HEK293 (cell line): ENCODE data around the gene NMNAT3.

Source experiments
- CTCF ChIA-PET: fragments of 350-600 bp; formaldehyde crosslinking; extraction: SDS; loops from one replicate; lab custom pipeline; 2021; ENCODE audit warnings: antibody characterized with exemption; lab: Yijun Ruan, JAX
- POLR2A ChIA-PET: fragments of 300-600 bp; formaldehyde crosslinking; extraction: SDS; loops from one replicate; lab custom pipeline; 2020; ENCODE audit warnings: antibody characterized with exemption, inconsistent platforms; lab: Yijun Ruan, JAX
- H3K27ac ChIP-seq: fragments of 200-500 bp; sonication (Bioruptor generic); 2 replicates; pipeline ENCODE4 v1.5.1; 2014; ENCODE audit warnings: low read depth, low read length, control low read depth, inconsistent platforms; ENCODE audit errors: extremely low read depth
- H3K36me3 ChIP-seq, 2 experiments: fragments of 200-500 bp in 1 of 2; sonication (Bioruptor generic) in 1 of 2; 1 replicate in 1 of 2; 2 replicates in 1 of 2; pipeline ENCODE4 v1.5.1; 2014 to 2017; ENCODE audit warnings: inconsistent platforms in 2 of 2, low read length in 2 of 2; ENCODE audit not compliant: control insufficient read depth in 2 of 2, insufficient read depth in 1 of 2
- H3K4me1 ChIP-seq: fragments of 200-500 bp; sonication (Bioruptor generic); 2 replicates; pipeline ENCODE4 v1.5.1; 2014; ENCODE audit warnings: mild to moderate bottlenecking, low read length, inconsistent platforms; ENCODE audit not compliant: control insufficient read depth, insufficient read depth
- H3K4me3 ChIP-seq: 2 replicates; pipeline ENCODE4 v1.5.1; 2011; ENCODE audit warnings: low read depth, mild to moderate bottlenecking, control low read depth, low read length, moderate library complexity
- H3K9me3 ChIP-seq: fragments of 200-500 bp; sonication (Bioruptor generic); 2 replicates; pipeline ENCODE4 v1.5.1; 2014; ENCODE audit warnings: low read depth, low read length, inconsistent platforms; ENCODE audit not compliant: control insufficient read depth, insufficient read depth
- FEZF1 ChIP-seq: fragments of 450-650 bp; formaldehyde crosslinking; IDR thresholded peaks from 2 replicates; pipeline ENCODE4 v1.5.1; 2016; ENCODE audit warnings: missing biosample characterization, missing genetic modification characterization
- GLIS1 ChIP-seq: fragments of 450-650 bp; formaldehyde crosslinking; IDR thresholded peaks from 2 replicates; pipeline ENCODE4 v1.5.1; 2016; ENCODE audit warnings: missing biosample characterization, missing genetic modification characterization
- PRDM1 ChIP-seq: fragments of 450-650 bp; formaldehyde crosslinking; IDR thresholded peaks from 2 replicates; pipeline ENCODE4; 2016; ENCODE audit warnings: missing biosample characterization, missing genetic modification characterization
- SALL2 ChIP-seq: fragments of 450-650 bp; formaldehyde crosslinking; IDR thresholded peaks from 2 replicates; pipeline ENCODE4 v1.5.0; 2017; ENCODE audit warnings: missing biosample characterization, mild to moderate bottlenecking, missing genetic modification characterization, borderline replicate concordance
- SCRT1 ChIP-seq: fragments of 450-650 bp; formaldehyde crosslinking; IDR thresholded peaks from 2 replicates; pipeline ENCODE4 v1.5.1; 2016; ENCODE audit warnings: missing biosample characterization, missing genetic modification characterization, borderline replicate concordance
- ZBTB20 ChIP-seq: fragments of 450-650 bp; formaldehyde crosslinking; IDR thresholded peaks from 2 replicates; pipeline ENCODE4 v1.5.1; 2016; ENCODE audit warnings: missing biosample characterization, missing genetic modification characterization
- ZIC2 ChIP-seq: fragments of 450-650 bp; formaldehyde crosslinking; IDR thresholded peaks from 2 replicates; pipeline ENCODE4 v1.5.1; 2016; ENCODE audit warnings: missing biosample characterization, missing genetic modification characterization
- ZNF112 ChIP-seq: fragments of 450-650 bp; formaldehyde crosslinking; IDR thresholded peaks from 2 replicates; pipeline ENCODE4 v1.5.0; 2017; ENCODE audit warnings: missing biosample characterization, missing genetic modification characterization
- ZNF202 ChIP-seq: fragments of 450-650 bp; formaldehyde crosslinking; IDR thresholded peaks from 2 replicates; pipeline ENCODE4 v1.5.1; 2016; ENCODE audit warnings: missing biosample characterization, missing genetic modification characterization, borderline replicate concordance
- ZNF335 ChIP-seq: fragments of 450-650 bp; formaldehyde crosslinking; conservative IDR thresholded peaks from 2 replicates; pipeline ENCODE4 v1.5.1; 2016; ENCODE audit warnings: missing biosample characterization, missing genetic modification characterization
- ZNF341 ChIP-seq: fragments of 450-650 bp; formaldehyde crosslinking; IDR thresholded peaks from 2 replicates; pipeline ENCODE4; 2016; ENCODE audit warnings: low read depth, missing biosample characterization, missing genetic modification characterization
- ZNF624 ChIP-seq: fragments of 450-650 bp; formaldehyde crosslinking; IDR thresholded peaks from 2 replicates; pipeline ENCODE4 v1.5.1; 2017; ENCODE audit warnings: missing biosample characterization, missing genetic modification characterization
- ZNF660 ChIP-seq: fragments of 450-650 bp; IDR thresholded peaks from 2 replicates; pipeline ENCODE4 v1.5.1; 2018; ENCODE audit warnings: missing biosample characterization, mild to moderate bottlenecking, missing genetic modification characterization
- TF ChIP-seq, protein P1 (sequence below): fragments of 450-650 bp; formaldehyde crosslinking; IDR thresholded peaks from 2 replicates; pipeline ENCODE4 v1.5.1; 2016; ENCODE audit warnings: missing biosample characterization, missing genetic modification characterization, borderline replicate concordance
- TF ChIP-seq, protein P2 (sequence below): fragments of 450-650 bp; formaldehyde crosslinking; IDR thresholded peaks from 2 replicates; pipeline ENCODE4 v1.5.1; 2016; ENCODE audit warnings: missing biosample characterization, missing genetic modification characterization
- TF ChIP-seq, protein P3 (sequence below): fragments of 450-650 bp; formaldehyde crosslinking; IDR thresholded peaks from 2 replicates; pipeline ENCODE4 v1.5.1; 2016; ENCODE audit warnings: missing biosample characterization, missing genetic modification characterization
- TF ChIP-seq, protein P4 (sequence below): fragments of 450-650 bp; formaldehyde crosslinking; IDR thresholded peaks from 2 replicates; pipeline ENCODE4 v1.5.1; 2017; ENCODE audit warnings: missing biosample characterization, missing genetic modification characterization
- TF ChIP-seq, protein P5 (sequence below): fragments of 450-650 bp; IDR thresholded peaks from 2 replicates; pipeline ENCODE4 v1.5.1; 2018; ENCODE audit warnings: missing biosample characterization, missing genetic modification characterization
- TF ChIP-seq, protein P6 (sequence below): fragments of 450-650 bp; formaldehyde crosslinking; IDR thresholded peaks from 2 replicates; pipeline ENCODE4; 2016; ENCODE audit warnings: missing biosample characterization, missing genetic modification characterization

Gene NMNAT3

DNA sequence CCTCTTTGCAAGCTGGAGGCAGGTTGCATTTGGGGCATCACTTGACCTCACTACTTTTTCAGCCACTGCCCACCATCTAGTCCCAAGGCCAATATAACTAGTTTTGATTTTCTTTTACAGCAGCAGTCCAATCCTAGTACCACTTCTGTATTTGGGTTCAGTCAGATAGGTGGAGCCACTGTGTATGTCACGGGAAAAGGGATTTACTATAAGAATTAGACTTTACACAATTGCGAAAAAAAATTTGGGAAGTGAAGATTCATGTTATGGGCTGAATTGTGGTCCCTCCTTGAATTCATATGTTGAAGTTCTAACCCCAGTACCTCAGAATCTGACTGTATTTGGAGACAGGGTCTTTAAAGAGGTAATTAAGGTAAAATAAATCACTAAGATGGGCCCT is 37.4 kb upstream of the NMNAT3 start:
- Histone ChIP-seq H3K4me3 (no peak overlapping the region), H3K36me3 (no peaks in the 10 kb centered on the region), H3K4me1 (no peaks in the 10 kb centered on the region), H3K27ac (no peak overlapping the region), H3K9me3 (no peaks in the 10 kb centered on the region)
- TF ChIP-seq ZNF202 = no peak
- no peak for TF ChIP-seq ZBTB20
- TF ChIP-seq, protein P1, sequence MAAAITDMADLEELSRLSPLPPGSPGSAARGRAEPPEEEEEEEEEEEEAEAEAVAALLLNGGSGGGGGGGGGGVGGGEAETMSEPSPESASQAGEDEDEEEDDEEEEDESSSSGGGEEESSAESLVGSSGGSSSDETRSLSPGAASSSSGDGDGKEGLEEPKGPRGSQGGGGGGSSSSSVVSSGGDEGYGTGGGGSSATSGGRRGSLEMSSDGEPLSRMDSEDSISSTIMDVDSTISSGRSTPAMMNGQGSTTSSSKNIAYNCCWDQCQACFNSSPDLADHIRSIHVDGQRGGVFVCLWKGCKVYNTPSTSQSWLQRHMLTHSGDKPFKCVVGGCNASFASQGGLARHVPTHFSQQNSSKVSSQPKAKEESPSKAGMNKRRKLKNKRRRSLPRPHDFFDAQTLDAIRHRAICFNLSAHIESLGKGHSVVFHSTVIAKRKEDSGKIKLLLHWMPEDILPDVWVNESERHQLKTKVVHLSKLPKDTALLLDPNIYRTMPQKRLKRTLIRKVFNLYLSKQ (tag by site-specific recombination) = no peak
- TF ChIP-seq, protein P2, sequence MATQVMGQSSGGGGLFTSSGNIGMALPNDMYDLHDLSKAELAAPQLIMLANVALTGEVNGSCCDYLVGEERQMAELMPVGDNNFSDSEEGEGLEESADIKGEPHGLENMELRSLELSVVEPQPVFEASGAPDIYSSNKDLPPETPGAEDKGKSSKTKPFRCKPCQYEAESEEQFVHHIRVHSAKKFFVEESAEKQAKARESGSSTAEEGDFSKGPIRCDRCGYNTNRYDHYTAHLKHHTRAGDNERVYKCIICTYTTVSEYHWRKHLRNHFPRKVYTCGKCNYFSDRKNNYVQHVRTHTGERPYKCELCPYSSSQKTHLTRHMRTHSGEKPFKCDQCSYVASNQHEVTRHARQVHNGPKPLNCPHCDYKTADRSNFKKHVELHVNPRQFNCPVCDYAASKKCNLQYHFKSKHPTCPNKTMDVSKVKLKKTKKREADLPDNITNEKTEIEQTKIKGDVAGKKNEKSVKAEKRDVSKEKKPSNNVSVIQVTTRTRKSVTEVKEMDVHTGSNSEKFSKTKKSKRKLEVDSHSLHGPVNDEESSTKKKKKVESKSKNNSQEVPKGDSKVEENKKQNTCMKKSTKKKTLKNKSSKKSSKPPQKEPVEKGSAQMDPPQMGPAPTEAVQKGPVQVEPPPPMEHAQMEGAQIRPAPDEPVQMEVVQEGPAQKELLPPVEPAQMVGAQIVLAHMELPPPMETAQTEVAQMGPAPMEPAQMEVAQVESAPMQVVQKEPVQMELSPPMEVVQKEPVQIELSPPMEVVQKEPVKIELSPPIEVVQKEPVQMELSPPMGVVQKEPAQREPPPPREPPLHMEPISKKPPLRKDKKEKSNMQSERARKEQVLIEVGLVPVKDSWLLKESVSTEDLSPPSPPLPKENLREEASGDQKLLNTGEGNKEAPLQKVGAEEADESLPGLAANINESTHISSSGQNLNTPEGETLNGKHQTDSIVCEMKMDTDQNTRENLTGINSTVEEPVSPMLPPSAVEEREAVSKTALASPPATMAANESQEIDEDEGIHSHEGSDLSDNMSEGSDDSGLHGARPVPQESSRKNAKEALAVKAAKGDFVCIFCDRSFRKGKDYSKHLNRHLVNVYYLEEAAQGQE = no peak
- no peak for TF ChIP-seq ZNF341 (tag by site-specific recombination)
- TF ChIP-seq ZNF660 (tag by site-specific recombination) = no peak
- TF ChIP-seq FEZF1 = no peak
- no peak for TF ChIP-seq ZIC2 (tag by site-specific recombination)
- TF ChIP-seq ZNF112 (tag by site-specific recombination) = no peak
- TF ChIP-seq, protein P3, sequence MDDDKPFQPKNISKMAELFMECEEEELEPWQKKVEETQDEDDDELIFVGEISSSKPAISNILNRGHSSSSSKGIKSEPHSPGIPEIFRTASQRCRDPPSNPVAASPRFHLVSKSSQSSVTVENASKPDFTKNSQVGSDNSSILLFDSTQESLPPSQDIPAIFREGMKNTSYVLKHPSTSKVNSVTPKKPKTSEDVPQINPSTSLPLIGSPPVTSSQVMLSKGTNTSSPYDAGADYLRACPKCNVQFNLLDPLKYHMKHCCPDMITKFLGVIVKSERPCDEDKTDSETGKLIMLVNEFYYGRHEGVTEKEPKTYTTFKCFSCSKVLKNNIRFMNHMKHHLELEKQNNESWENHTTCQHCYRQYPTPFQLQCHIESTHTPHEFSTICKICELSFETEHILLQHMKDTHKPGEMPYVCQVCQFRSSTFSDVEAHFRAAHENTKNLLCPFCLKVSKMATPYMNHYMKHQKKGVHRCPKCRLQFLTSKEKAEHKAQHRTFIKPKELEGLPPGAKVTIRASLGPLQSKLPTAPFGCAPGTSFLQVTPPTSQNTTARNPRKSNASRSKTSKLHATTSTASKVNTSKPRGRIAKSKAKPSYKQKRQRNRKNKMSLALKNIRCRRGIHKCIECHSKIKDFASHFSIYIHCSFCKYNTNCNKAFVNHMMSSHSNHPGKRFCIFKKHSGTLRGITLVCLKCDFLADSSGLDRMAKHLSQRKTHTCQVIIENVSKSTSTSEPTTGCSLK (tag by site-specific recombination) = no peak
- TF ChIP-seq ZNF624 = no peak
- TF ChIP-seq GLIS1 (tag by site-specific recombination) = no peak
- TF ChIP-seq SCRT1 (tag by site-specific recombination) = no peak
- no peak for TF ChIP-seq SALL2 (tag by site-specific recombination)
- TF ChIP-seq, protein P4, sequence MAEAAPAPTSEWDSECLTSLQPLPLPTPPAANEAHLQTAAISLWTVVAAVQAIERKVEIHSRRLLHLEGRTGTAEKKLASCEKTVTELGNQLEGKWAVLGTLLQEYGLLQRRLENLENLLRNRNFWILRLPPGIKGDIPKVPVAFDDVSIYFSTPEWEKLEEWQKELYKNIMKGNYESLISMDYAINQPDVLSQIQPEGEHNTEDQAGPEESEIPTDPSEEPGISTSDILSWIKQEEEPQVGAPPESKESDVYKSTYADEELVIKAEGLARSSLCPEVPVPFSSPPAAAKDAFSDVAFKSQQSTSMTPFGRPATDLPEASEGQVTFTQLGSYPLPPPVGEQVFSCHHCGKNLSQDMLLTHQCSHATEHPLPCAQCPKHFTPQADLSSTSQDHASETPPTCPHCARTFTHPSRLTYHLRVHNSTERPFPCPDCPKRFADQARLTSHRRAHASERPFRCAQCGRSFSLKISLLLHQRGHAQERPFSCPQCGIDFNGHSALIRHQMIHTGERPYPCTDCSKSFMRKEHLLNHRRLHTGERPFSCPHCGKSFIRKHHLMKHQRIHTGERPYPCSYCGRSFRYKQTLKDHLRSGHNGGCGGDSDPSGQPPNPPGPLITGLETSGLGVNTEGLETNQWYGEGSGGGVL = no peak
- TF ChIP-seq, protein P5, sequence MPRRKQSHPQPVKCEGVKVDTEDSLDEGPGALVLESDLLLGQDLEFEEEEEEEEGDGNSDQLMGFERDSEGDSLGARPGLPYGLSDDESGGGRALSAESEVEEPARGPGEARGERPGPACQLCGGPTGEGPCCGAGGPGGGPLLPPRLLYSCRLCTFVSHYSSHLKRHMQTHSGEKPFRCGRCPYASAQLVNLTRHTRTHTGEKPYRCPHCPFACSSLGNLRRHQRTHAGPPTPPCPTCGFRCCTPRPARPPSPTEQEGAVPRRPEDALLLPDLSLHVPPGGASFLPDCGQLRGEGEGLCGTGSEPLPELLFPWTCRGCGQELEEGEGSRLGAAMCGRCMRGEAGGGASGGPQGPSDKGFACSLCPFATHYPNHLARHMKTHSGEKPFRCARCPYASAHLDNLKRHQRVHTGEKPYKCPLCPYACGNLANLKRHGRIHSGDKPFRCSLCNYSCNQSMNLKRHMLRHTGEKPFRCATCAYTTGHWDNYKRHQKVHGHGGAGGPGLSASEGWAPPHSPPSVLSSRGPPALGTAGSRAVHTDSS (tag by site-specific recombination) = no peak
- TF ChIP-seq ZNF335 (tag by site-specific recombination) = no peak
- TF ChIP-seq, protein P6, sequence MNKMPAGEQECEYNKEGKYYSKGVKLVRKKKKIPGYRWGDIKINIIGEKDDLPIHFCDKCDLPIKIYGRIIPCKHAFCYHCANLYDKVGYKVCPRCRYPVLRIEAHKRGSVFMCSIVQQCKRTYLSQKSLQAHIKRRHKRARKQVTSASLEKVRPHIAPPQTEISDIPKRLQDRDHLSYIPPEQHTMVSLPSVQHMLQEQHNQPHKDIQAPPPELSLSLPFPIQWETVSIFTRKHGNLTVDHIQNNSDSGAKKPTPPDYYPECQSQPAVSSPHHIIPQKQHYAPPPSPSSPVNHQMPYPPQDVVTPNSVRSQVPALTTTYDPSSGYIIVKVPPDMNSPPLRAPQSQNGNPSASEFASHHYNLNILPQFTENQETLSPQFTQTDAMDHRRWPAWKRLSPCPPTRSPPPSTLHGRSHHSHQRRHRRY (tag by site-specific recombination) = no peak
- TF ChIP-seq PRDM1 (tag by site-specific recombination) = no peak
- ChIA-PET POLR2A (no interaction called here), CTCF (no interaction called here)
